OCI-LY1 (cell line): ENCODE results near the gene TMEM38B.
"Not testable (repeated sequence)": the region's sequence is repeated elsewhere in the genome, so short reads cannot be mapped to it uniquely, and the experiment has no call there.

Source experiments
- H2AFZ ChIP-seq: fragments of 200-600 bp; sonication (generic), shearing (Covaris generic); 2 replicates; pipeline ENCODE4 v1.6.0; 2014; ENCODE audit warnings: antibody characterized with exemption, mild to moderate bottlenecking, low read length
- H3F3A ChIP-seq: fragments of 200-600 bp; sonication (generic), shearing (Covaris generic); 2 replicates; pipeline ENCODE4 v1.6.0; 2014; ENCODE audit warnings: mild to moderate bottlenecking, antibody characterized with exemption, low read length, moderate library complexity; ENCODE audit not compliant: insufficient read depth
- H3K27ac ChIP-seq: fragments of 200-600 bp; sonication (generic); 2 replicates; pipeline ENCODE4 v1.5.1; 2014; ENCODE audit warnings: low read length, mixed run types, mild to moderate bottlenecking, low read depth; ENCODE audit not compliant: poor library complexity, severe bottlenecking
- H3K27me3 ChIP-seq: fragments of 200-600 bp; sonication (generic); 2 replicates; pipeline ENCODE4 v1.6.0; 2014; ENCODE audit warnings: antibody characterized with exemption, mild to moderate bottlenecking, low read length, moderate library complexity; ENCODE audit not compliant: insufficient read depth
- H3K36me3 ChIP-seq: fragments of 200-600 bp; sonication (generic); 2 replicates; pipeline ENCODE4 v1.6.1; 2014; ENCODE audit warnings: mild to moderate bottlenecking, antibody characterized with exemption, low read length, moderate library complexity, mixed read lengths; ENCODE audit not compliant: insufficient read depth
- H3K4me1 ChIP-seq: fragments of 200-600 bp; sonication (generic); 2 replicates; pipeline ENCODE4 v1.5.1; 2014; ENCODE audit warnings: mild to moderate bottlenecking, low read length, moderate library complexity; ENCODE audit not compliant: insufficient read depth, severe bottlenecking
- H3K4me2 ChIP-seq: fragments of 200-600 bp; sonication (generic), shearing (Covaris generic); 2 replicates; pipeline ENCODE4 v1.6.1; 2014; ENCODE audit warnings: low read length
- H3K4me3 ChIP-seq: fragments of 200-600 bp; sonication (generic); 2 replicates; pipeline ENCODE4 v1.5.1; 2014; ENCODE audit warnings: low read length, low read depth, mild to moderate bottlenecking, mixed read lengths; ENCODE audit not compliant: poor library complexity, severe bottlenecking
- H3K79me2 ChIP-seq: fragments of 200-600 bp; shearing (Covaris generic); 2 replicates; pipeline ENCODE4 v1.6.1; 2016; ENCODE audit warnings: mixed run types, low read length, mixed read lengths; ENCODE audit not compliant: insufficient read depth
- H3K9ac ChIP-seq: fragments of 200-600 bp; sonication (generic), shearing (Covaris generic); 2 replicates; pipeline ENCODE4 v1.6.1; 2014; ENCODE audit warnings: mild to moderate bottlenecking, low read length, mixed read lengths
- H3K9me2 ChIP-seq: fragments of 200-600 bp; sonication (generic), shearing (Covaris generic); 2 replicates; pipeline ENCODE4 v1.6.1; 2014; ENCODE audit warnings: low read depth, mild to moderate bottlenecking, low read length, mixed read lengths
- H3K9me3 ChIP-seq: fragments of 200-600 bp; shearing (Covaris generic); 2 replicates; pipeline ENCODE4 v1.6.1; 2014; ENCODE audit warnings: low read length, mixed read lengths
- H4K20me1 ChIP-seq: fragments of 200-600 bp; sonication (generic), shearing (Covaris generic); 2 replicates; pipeline ENCODE4 v1.6.0; 2016; ENCODE audit warnings: mild to moderate bottlenecking, low read length; ENCODE audit not compliant: insufficient read depth
- EZH2 ChIP-seq: fragments of 200-600 bp; sonication (generic), shearing (Covaris generic); IDR thresholded peaks from 2 replicates; pipeline ENCODE4 v1.8.0; 2017; ENCODE audit warnings: borderline replicate concordance, mixed run types, mild to moderate bottlenecking, antibody characterized with exemption, low read length, moderate library complexity, mixed read lengths
- TF ChIP-seq, protein P1 (sequence below): fragments of 200-600 bp; sonication (generic), shearing (Covaris generic); IDR thresholded peaks from 2 replicates; pipeline ENCODE4 v1.5.1; 2017; ENCODE audit warnings: mild to moderate bottlenecking, antibody characterized with exemption, low read length, moderate library complexity, mixed read lengths

Gene TMEM38B

GRCh38 chr9:105722099-105722498 is 27.8 kb downstream of the TMEM38B start:
- no peak for TF ChIP-seq EZH2
- TF ChIP-seq, protein P1, sequence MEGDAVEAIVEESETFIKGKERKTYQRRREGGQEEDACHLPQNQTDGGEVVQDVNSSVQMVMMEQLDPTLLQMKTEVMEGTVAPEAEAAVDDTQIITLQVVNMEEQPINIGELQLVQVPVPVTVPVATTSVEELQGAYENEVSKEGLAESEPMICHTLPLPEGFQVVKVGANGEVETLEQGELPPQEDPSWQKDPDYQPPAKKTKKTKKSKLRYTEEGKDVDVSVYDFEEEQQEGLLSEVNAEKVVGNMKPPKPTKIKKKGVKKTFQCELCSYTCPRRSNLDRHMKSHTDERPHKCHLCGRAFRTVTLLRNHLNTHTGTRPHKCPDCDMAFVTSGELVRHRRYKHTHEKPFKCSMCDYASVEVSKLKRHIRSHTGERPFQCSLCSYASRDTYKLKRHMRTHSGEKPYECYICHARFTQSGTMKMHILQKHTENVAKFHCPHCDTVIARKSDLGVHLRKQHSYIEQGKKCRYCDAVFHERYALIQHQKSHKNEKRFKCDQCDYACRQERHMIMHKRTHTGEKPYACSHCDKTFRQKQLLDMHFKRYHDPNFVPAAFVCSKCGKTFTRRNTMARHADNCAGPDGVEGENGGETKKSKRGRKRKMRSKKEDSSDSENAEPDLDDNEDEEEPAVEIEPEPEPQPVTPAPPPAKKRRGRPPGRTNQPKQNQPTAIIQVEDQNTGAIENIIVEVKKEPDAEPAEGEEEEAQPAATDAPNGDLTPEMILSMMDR, result no peak
- no peaks in the 10 kb centered on the region for H4K20me1 ChIP-seq

DNA sequence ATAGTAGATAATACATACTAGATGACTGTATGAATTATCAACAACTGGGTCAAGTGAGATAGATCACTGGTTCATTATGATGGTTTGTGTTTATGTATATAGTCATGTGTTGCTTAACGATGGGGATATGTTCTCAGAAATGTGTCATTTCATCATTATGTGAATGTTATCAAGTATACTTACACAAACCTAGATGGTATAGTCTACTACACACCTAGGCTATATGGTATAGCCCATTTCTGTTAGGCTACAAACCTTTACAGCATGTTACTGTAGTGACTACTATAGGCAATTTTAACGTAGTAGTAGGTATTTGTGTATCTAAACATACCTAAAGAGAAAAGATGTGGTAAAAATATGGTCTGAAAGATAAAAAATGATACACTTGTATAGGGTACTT is 31.0 kb downstream of the TMEM38B start:
- Histone ChIP-seq H3K27me3 (no peaks in the 10 kb centered on the region), H3F3A (no peaks in the 10 kb centered on the region), H3K9me3 (no peaks in the 10 kb centered on the region), H2AFZ (no peak overlapping the region), H3K4me1 (no peaks in the 10 kb centered on the region), H3K36me3 (peaks cover 7% of the 10 kb centered on the region; the same call in 1 of the 2 replicates), H3K9ac (no peak overlapping the region), H3K4me2 (no peak overlapping the region), H3K27ac (no peak overlapping the region), H3K79me2 (no peaks in the 10 kb centered on the region), H4K20me1 (no peaks in the 10 kb centered on the region), H3K4me3 (no peak overlapping the region), H3K9me2 (no peaks in the 10 kb centered on the region)
- TF ChIP-seq, protein P1, result no peak
- no peak for TF ChIP-seq EZH2

More at GRCh38 chr9:105722099-105722498, 27.8 kb downstream of the TMEM38B start:
- Histone ChIP-seq H3K4me3 (no peak overlapping the region), H3K9me3 (no peaks in the 10 kb centered on the region), H3K79me2 (no peaks in the 10 kb centered on the region), H3K9me2 (no peaks in the 10 kb centered on the region), H3K27me3 (no peaks in the 10 kb centered on the region), H3K9ac (no peak overlapping the region), H3K4me2 (no peak overlapping the region), H3K36me3 (peaks cover 7% of the 10 kb centered on the region; the same call in 1 of the 2 replicates), H2AFZ (no peak overlapping the region), H3F3A (no peaks in the 10 kb centered on the region), H3K4me1 (no peaks in the 10 kb centered on the region), H3K27ac (no peak overlapping the region)

GRCh38 chr9:105728230-105728629 is 33.9 kb downstream of the TMEM38B start:
- not testable (repeated sequence) for H3K4me2 ChIP-seq, H3K9ac ChIP-seq, H3K79me2 ChIP-seq, H3K4me3 ChIP-seq, H3K9me2 ChIP-seq, H3K4me1 ChIP-seq, H4K20me1 ChIP-seq, H3F3A ChIP-seq, H2AFZ ChIP-seq, H3K27ac ChIP-seq, H3K27me3 ChIP-seq, H3K9me3 ChIP-seq, H3K36me3 ChIP-seq

DNA sequence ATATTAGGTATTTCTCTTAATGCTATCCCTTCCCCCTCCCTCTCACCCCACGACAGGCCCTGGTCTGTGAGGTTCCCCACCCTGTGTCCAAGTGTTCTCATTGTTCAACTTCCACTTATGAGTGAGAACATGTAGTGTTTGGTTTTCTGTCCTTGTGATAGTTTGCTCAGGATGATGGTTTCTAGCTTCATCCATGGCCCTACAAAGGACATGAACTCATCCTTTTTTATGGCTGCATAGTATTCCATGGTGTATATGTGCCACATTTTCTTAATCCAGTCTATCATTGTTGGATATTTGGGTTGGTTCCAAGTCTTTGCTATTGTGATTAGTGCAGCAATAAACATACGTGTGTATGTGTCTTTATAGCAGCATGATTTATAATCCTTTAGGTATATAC is 37.1 kb downstream of the TMEM38B start:
- not testable (repeated sequence) for H3K79me2 ChIP-seq, H3F3A ChIP-seq, H3K27ac ChIP-seq, H3K9ac ChIP-seq, H3K4me2 ChIP-seq, H3K4me3 ChIP-seq, H3K4me1 ChIP-seq, H4K20me1 ChIP-seq, H2AFZ ChIP-seq, H3K9me2 ChIP-seq, H3K27me3 ChIP-seq
- H3K36me3 ChIP-seq, result peaks cover 28% of the 10 kb centered on the region
- peaks cover 21% of the 10 kb centered on the region for H3K9me3 ChIP-seq
